Measurements from ENCODE around the gene H2BK1. TPM values are rescaled to one million over a fixed set of nuclear protein-coding genes. Genes with fewer than 3 reads are reported as not detected.

Gene H2BK1
- total RNA-seq, 4 donors from 2014 or later = not detected

DNA sequence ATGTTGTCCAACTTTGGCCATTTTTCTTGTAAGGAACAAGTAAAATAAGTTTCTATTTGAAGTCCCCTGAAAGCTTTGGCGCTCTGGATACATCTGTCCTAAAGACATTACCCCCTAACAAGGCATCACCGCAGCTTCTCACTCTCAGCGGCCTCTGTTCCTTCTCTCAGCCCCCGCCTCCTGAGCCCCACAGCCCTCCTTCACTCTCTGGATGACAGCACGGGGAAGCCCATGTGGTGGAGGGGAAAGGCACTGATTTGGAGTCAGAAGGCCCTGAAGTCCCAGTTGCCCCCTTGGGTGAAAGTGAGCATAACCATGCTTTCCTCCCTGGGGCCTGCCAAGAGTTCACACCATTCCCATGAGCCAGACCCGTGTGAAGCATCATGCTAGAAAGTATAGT, 4.6 kb downstream of the H2BK1 start:
- no peak for DNase-seq (ENCODE audit: low spot score in 2 of 2)
- no peak overlapping the region for H3K4me3 ChIP-seq (ENCODE audit: low read depth, poor library complexity, severe bottlenecking)
- WGBS, 2 donors = 66 to 68% methylated on average over 6 of the region's 6 CpGs
- intact Hi-C loops (cut with DNase I; ENCODE audit: low total_unique reads) = no loop called here
- no peak for TF ChIP-seq POLR2A (IDR thresholded peaks at IDR 0.05)
- TF ChIP-seq, protein P1, sequence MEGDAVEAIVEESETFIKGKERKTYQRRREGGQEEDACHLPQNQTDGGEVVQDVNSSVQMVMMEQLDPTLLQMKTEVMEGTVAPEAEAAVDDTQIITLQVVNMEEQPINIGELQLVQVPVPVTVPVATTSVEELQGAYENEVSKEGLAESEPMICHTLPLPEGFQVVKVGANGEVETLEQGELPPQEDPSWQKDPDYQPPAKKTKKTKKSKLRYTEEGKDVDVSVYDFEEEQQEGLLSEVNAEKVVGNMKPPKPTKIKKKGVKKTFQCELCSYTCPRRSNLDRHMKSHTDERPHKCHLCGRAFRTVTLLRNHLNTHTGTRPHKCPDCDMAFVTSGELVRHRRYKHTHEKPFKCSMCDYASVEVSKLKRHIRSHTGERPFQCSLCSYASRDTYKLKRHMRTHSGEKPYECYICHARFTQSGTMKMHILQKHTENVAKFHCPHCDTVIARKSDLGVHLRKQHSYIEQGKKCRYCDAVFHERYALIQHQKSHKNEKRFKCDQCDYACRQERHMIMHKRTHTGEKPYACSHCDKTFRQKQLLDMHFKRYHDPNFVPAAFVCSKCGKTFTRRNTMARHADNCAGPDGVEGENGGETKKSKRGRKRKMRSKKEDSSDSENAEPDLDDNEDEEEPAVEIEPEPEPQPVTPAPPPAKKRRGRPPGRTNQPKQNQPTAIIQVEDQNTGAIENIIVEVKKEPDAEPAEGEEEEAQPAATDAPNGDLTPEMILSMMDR (IDR thresholded peaks at IDR 0.05) = no peak

DNA sequence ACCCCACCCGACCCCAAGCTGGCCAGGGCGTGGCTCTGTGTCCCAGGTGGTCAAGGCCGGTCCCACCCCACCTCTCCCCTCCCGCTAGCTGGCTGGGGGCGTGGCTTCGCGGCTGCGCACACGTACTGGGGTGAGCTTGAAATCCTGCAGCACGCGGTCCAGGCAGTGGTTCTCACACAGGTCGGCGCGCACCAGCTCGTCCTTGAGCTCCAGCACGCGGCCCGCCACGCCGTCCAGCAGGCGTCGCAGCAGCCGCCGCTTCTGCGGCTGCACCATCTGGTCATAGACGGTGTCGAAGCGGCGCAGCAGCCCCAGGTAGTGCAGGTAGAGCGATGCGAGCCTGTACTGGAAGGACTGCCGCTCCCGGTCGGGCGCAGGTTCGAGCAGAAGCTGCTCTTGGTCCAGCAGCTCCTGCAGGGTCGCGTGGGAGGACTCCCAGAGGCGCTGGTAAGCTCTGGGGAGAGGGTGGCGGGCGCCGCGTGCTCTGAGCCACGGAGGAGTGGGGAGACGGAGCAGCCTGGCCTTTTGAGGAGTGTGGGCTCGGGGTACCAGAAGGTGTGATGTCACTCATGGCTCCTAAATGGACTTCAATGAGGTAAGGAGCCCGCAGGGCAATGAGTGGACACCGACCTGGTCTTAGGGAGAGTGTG, 5.8 kb downstream of the H2BK1 start:
- no peak for DNase-seq (ENCODE audit: low spot score in 2 of 2)
- TF ChIP-seq POLR2A (IDR thresholded peaks at IDR 0.05) = no peak
- TF ChIP-seq, protein P1 (IDR thresholded peaks at IDR 0.05) = no peak
- WGBS, 2 donors = 75 to 76% methylated on average over 19 to 39 of the region's 48 CpGs

DNA sequence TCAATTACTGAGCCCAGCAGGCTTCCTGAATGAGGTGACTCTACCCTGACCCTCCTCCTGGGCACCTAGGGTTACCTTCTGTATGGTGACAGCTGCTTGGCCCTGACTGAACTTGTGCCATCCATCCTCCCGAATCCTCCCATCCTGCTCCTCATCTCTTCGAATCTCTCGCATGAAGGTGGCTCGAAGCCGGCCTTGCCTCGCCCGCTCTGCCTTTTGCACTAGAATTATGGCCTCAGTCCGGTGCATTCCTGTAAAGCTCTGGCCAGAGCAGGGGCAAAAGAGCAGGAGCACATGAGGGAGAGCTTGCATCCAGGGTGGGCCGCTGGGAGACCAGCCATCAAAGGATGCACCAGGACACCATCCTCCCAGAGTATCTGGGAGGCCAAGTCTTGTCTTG, 7.5 kb downstream of the H2BK1 start:
- intact Hi-C loops (cut with DNase I; ENCODE audit: low total_unique reads) = no loop called here
- no peak for DNase-seq (ENCODE audit: low spot score in 2 of 2)
- H3K4me3 ChIP-seq (ENCODE audit: low read depth, poor library complexity, severe bottlenecking) = no peak overlapping the region
- WGBS, 2 donors = 94 to 96% methylated on average over 9 of the region's 9 CpGs
- TF ChIP-seq, protein P1 (IDR thresholded peaks at IDR 0.05) = no peak
- TF ChIP-seq POLR2A (IDR thresholded peaks at IDR 0.05) = no peak

More for the DNA sequence above, 5.8 kb downstream of the H2BK1 start:
- intact Hi-C loops (cut with DNase I; ENCODE audit: low total_unique reads) = no loop called here
- H3K4me3 ChIP-seq (ENCODE audit: low read depth, poor library complexity, severe bottlenecking) = no peak overlapping the region

DNA sequence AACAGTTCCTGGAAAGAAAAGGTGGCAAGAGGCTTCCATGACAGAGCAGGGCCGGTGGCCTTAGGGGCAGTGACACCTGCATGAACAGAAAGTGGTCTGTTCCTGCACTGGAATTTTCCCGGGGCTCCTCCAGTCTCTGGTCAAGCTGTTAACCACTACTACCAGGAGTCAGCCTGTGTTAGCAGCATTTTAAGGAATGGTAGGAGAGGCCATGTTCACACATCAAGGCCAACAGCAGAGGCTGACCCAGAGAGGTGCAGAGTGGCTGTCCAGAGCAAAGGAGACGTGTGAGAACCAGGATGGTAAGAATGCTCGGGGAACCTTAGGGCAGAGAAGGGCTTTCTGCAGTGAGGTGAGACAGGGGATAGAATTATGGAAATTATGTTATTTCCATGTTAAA, 8.5 kb downstream of the H2BK1 start:
- no peak for TF ChIP-seq POLR2A (IDR thresholded peaks at IDR 0.05)
- TF ChIP-seq, protein P1 (IDR thresholded peaks at IDR 0.05) = no peak
- no peak overlapping the region for H3K4me3 ChIP-seq (ENCODE audit: low read depth, poor library complexity, severe bottlenecking)
- intact Hi-C loops (cut with DNase I; ENCODE audit: low total_unique reads) = no loop called here
- no peak for DNase-seq (ENCODE audit: low spot score in 2 of 2)
- 78% methylated on average over 4 of the region's 4 CpGs for WGBS, 2 donors

DNA sequence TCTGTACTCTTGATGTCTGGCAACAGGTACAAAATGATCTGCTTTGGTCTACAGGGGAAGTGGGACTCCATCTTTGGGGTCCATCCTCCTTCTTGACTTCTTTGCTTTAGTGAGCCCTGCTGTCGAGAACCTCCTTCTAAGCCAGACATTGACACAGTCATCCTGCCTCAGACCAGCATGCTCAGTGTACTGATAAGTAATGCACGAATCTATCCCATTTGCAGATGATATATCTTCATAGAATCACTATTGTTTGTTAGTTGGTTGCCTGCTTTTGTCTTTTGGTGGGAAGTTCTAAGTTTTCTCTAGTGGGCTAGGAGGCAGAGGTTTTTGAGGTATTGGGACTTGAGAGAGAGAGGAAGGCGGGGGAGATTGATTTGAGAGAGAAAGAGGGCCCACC, 8.9 kb downstream of the H2BK1 start:
- H3K4me3 ChIP-seq (ENCODE audit: low read depth, poor library complexity, severe bottlenecking) = no peak overlapping the region
- no peak for TF ChIP-seq POLR2A (IDR thresholded peaks at IDR 0.05)
- no peak for DNase-seq (ENCODE audit: low spot score in 2 of 2)
- intact Hi-C loops (cut with DNase I; ENCODE audit: low total_unique reads) = no loop called here
- WGBS, 2 donors = 85% methylated on average over 3 of the region's 3 CpGs

DNA sequence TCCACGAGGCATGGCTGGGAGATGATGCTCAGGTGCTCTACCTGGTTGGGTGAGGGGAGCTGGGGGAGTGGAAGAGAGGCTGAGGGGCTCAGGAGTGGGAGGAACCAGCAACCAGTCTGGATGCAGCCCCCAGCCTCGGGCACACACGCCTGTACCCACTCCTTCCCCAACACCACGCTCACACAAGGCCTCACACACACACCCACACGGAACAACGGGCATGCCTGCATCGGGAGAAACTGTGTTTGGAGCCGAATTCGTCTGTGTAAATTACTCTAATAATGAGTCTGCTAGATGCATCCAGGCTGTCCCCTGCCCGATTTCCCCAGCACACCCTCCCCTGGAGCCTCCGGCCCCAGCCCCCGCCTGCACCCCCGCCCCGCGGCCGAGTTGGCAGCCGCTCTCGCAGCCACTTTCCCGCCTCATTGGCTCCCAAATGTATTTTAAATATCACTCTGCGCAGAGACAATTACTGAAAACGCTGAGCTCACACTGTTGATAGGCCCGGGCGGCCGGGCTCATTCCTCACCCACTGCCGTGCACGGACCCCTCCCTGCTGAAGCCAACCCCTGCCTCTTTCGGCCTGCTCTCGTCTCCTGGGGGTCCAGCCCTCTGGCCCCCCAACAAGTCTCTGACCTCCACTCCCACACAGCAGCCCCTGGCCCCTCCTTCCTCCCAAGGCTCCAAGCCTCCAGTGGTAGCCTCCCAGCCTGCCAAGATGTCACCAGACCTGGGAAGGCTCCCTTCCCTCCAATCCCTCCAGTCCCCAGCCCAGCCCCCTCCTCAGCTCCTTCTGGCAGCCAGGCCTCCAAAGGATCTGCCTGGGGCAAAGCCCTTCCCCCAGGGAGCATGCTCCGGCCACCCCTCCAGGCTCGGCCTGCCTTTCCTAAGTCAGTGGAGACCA, 11.1 kb downstream of the H2BK1 start:
- DNase-seq (ENCODE audit: low spot score in 2 of 2) = no peak
- intact Hi-C loops (cut with DNase I; ENCODE audit: low total_unique reads) = no loop called here
- TF ChIP-seq, protein P1 (IDR thresholded peaks at IDR 0.05) = no peak
- TF ChIP-seq POLR2A (IDR thresholded peaks at IDR 0.05) = no peak
- WGBS, 2 donors = 42 to 51% methylated on average over 24 to 30 of the region's 30 CpGs
- no peak overlapping the region for H3K4me3 ChIP-seq (ENCODE audit: low read depth, poor library complexity, severe bottlenecking)

Data from lower leg skin (tissue), 4 donors.